Esophagus mucosa (tissue), 1 donor: Measurements from ENCODE around the gene ZMIZ1. TPM values are rescaled to one million over a fixed set of nuclear protein-coding genes. Genes with fewer than 3 reads are reported as not detected.

Experiments used
- ATAC-seq: fragments of 200-7000 bp; cut with Tn5 transposase; one replicate; pipeline ENCODE4 v1.9.1; 2020
- total RNA-seq: library from RNA; stranded (reverse); gene quantifications from one replicate; pipeline ENCODE4 v1.2.4, GENCODE V29; 2023
- donor health status: DM: yes; HTN: yes; CAD: no.

ZMIZ1 gene
- total RNA-seq, 1 donor from 2014 or later: 43.8 TPM

GRCh38 chr10:79098596-79099015 lies 29.8 kb downstream of the ZMIZ1 start:
- no peak for ATAC-seq

GRCh38 chr10:79099898-79100448 lies 31.2 kb downstream of the ZMIZ1 start:
- ATAC-seq: no peak

GRCh38 chr10:79100771-79101170 lies 32.0 kb downstream of the ZMIZ1 start:
- no peak for ATAC-seq

- peak; percentile 27 for ATAC-seq
Measured at GRCh38 chr10:79101560-79102497, 33.1 kb downstream of the ZMIZ1 start.

GRCh38 chr10:79102498-79102874 lies 33.7 kb downstream of the ZMIZ1 start:
- ATAC-seq: no peak

GRCh38 chr10:79103129-79103528 lies 34.4 kb downstream of the ZMIZ1 start:
- ATAC-seq: no peak

- ATAC-seq: no peak
Measured at GRCh38 chr10:79103585-79103984, 34.8 kb downstream of the ZMIZ1 start.

GRCh38 chr10:79105150-79105739 lies 36.5 kb downstream of the ZMIZ1 start:
- ATAC-seq: no peak

GRCh38 chr10:79105818-79106217 lies 37.1 kb downstream of the ZMIZ1 start:
- no peak for ATAC-seq

GRCh38 chr10:79106256-79107050 lies 37.7 kb downstream of the ZMIZ1 start:
- no peak for ATAC-seq

- ATAC-seq: no peak
Measured at GRCh38 chr10:79107736-79108264, 39.0 kb downstream of the ZMIZ1 start.

- ATAC-seq: no peak
Measured at GRCh38 chr10:79108728-79109127, 40.0 kb downstream of the ZMIZ1 start.

- no peak for ATAC-seq
Measured at GRCh38 chr10:79111427-79111826, 42.7 kb downstream of the ZMIZ1 start.

- ATAC-seq: no peak
Measured at GRCh38 chr10:79111846-79112614, 43.3 kb downstream of the ZMIZ1 start.

GRCh38 chr10:79112881-79113431 lies 44.2 kb downstream of the ZMIZ1 start:
- ATAC-seq: peak; percentile 85

GRCh38 chr10:79113827-79114226 lies 45.1 kb downstream of the ZMIZ1 start:
- ATAC-seq: no peak

GRCh38 chr10:79115302-79115701 lies 46.5 kb downstream of the ZMIZ1 start:
- no peak for ATAC-seq

- peak; percentile 74 for ATAC-seq
Measured at GRCh38 chr10:79116368-79116767, 47.6 kb downstream of the ZMIZ1 start.

- peak; percentile 38 for ATAC-seq
Measured at GRCh38 chr10:79116801-79117723, 48.3 kb downstream of the ZMIZ1 start.
